Stimulated activated CD4-positive, alpha-beta T cell treated with anti-CD3 and anti-CD28 coated beads, Interleukin-2, amount 100 ng/mL, for 4 hours (primary cell): ENCODE results near the gene DEDD2.
A peak's percentile ranks its signal among the peaks of the same experiment; 100 is the strongest.

Source experiments
- DNase-seq: peaks from one replicate; pipeline ENCODE4 v3.0.0-alpha.2; 2020; ENCODE audit warnings: low read depth

The DEDD2 gene

GRCh38 chr19:42198676-42199439, 18.6 kb downstream of the DEDD2 start:
- DNase-seq = peak; percentile 39

DNA sequence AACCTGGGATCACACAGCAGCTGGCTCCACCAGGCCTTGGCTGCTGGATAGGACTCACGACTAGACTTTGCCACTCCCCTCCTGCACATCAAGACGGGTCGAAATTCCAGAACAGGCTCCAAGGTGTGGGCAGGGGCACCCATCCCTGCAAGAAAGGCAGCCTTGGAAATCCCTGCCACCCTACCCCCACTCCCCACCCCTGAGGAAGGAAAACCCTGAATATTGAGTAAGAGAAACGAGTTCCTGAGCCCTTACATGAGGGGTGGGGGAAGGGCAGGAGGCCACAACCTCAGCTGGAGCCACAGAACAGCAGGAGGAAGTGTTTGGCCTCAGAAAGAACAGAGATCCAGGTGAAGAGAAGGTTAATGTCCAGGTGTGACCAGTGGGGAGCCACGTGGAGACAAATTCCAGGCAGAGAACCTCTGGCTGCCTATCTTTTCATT, 20.1 kb downstream of the DEDD2 start:
- DNase-seq = no peak

DNA sequence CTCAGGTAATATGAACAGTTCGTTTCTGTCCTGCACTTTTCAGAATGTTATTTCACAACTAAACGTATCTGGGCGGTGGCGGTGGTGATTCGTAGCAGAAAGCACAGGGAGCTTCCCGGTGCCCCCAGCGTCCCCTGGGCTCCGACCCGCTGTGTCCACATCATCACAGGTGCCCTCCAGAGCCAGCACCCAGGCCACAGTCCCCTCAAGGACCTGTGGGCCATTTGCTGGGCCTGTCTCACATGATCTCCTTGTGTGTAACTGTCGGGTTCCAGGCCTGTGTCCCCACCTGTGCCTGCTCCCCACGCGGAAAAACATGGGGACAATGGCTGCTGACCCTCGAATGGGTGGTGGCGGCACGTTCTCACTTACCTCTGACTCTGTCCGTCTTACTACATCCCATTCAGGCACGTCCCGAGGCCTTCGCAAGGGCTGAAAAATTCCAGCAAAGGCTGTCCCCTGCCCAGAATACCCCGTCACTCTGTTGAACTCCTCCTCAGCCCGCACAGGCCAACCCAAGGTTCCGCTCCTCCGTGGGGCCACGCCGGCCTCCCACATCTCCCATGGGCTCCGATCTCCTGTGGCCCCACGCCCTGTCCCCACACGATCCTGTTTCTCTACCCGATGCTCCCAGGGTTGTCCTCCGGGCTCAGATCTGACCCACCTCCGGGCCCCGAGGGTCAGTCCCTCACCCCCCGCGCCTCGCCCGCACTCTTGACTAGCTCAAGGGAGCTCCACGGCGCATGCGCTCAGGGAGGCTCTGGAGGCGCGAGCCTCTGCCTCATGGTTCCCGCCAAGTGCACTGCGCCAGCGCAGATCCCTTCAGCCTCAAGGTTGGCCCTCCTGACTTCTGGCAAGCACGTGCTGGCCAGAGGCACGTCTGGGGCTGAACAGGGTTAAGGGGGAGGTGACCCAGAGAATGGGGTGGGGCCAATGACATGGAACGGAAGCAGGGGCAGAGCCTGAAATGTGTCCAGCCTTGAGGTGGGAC, 21.2 kb downstream of the DEDD2 start:
- no peak for DNase-seq

DNA sequence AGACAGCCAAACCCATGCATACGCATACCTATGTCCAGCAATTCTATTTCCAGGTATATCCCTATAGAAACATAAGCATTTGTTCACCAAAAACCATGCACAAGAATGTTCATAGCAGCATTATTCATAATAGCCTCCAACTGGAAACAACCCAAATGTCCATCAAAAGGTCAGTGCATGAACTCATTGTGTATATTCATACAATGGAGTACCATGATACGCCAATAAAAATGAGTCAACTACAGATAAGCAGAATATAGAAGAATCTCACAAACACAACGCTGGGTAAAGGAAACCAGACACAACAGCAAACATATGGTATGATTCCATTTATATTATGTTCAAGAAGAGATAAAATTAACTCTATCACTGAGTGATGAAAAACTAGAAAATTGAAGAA, 23.8 kb downstream of the DEDD2 start:
- DNase-seq = no peak

DNA sequence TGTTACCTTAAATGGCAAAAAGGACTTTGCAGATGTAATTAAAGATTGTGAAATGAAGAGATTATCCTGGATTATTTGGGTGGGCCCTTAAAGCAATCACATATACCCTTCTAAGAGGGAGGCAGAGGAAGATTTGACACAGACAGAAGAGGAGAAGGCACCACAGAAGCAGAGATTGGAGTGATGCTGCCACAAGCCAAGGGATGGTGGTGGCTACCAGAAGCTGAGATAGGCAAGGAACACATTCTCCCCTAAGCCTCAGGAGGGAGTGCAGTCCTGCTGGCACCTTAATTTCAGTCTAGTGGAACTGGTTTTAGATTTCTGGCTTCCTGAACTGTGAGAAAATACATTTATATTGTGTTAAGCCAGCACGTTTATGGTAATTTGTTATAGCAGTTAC, 24.2 kb downstream of the DEDD2 start:
- DNase-seq = no peak

DNA sequence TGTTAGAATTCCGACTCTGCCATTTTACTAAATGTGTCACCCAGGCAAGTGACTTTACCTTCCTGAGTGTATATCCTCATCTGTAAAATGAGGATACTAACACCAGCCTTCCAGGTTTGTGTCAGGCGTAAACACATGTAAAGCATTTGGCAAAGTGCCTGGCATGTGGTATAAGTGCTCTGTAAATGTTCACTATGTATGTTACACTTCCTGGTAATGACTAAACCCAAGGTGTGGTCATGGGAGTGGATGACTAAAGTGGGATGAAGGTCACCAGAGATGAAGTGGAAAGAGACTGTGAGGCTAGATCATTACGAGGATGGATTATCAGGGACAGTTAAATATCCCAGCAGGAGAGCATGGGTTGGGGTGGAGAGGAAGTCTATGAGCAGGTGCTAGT, 25.6 kb downstream of the DEDD2 start:
- no peak for DNase-seq

GRCh38 chr19:42191330-42191729, 26.1 kb downstream of the DEDD2 start:
- DNase-seq = no peak

DNA sequence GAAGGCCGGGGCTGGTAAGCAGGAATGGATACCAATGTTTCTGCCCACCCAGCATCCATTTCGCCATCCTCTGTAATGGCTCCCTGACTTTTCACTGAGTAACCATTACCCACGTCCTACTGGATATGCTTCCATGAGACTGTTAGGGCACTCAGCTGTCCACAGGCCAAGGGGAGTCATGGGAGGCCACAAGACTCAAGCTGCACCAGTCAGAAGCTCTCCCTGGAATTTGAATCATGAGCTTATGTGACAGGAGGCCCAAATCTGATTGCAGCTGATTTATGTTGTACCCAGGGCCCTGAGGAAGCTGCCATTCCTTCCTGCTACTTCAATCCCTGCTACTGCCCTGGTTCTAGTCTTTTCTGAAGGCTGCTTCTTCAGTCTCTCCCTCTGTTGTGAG, 28.3 kb downstream of the DEDD2 start:
- no peak for DNase-seq

DNA sequence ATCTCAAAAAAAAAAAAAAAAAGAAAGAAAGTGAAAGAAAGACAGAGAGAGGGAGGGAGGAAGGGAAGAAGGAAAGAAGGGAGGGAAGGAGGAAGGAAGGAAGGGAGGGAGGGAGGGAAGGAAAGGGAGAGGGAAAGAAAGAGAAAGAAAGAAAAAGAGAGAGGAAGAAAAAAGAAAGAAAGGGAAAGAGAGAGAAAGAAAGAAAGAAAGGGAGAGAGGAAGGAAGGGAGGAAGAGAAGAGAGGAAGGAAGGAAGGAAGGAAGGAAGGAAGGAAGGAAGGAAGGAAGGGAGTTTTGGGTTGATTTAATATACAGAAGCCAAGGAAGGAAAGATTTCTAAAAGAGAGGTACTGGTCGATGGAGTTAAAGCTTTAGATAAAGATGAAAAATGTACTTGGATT, 28.8 kb downstream of the DEDD2 start:
- no peak for DNase-seq

DNA sequence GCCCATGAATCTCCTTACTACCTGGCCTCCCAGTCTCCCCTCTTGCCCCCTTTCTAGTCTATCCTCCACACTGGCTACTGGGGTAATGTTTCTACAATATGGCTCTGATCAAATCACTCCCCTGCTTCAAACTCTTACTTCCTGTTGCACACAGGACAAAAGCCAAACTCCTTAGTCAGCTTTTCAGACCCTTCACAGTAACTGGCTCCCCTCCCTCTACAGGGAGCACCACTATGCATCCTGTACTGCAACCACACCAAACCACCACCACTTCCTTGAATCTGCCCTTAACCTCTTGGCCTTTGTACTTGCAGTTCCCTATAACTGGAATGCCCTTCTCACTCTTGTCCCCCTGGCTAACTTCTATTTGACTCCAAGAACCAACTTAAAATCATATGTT, 32.2 kb downstream of the DEDD2 start:
- no peak for DNase-seq

DNA sequence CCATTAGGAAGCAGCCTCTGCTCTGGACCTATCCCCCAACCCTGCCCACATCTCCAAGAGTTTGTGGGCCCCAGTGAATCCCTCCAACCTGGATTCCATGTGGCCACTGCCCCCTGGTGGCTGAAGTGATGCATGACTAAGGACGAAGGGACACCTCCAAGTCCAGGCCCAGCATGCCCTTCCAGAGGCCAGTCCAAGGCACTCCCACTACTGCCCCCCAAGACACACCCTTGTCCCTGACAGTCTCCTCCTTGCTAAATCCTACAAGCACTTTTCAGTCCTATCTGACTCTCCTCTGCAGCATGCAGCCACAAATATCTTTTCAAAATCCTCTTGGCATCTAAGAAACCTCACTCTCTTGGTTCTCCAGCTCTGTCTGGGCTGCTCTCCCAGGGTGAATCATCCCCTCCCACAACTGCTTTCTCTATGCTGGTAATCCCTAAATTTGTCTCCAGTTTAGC, 33.0 kb downstream of the DEDD2 start:
- DNase-seq = peak; percentile 57

- DNase-seq = no peak
Observed at GRCh38 chr19:42178791-42179674, 38.4 kb downstream of the DEDD2 start.

DNA sequence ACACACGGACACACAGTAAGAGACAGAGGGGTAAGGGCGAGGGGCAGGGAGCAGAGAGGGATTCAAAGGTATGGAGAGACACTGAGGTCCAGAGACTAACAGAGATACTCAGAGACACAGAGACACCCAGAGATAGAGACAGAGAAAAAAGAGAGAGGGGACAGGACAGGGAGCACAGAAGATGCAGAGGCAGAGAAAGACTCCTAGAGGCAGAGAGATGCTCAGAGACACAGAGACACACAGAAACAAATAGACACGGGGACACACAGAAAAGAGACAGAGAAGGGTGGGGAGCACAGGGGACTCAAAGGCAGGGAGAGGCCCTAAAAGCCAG, 39.8 kb downstream of the DEDD2 start:
- no peak for DNase-seq

DNA sequence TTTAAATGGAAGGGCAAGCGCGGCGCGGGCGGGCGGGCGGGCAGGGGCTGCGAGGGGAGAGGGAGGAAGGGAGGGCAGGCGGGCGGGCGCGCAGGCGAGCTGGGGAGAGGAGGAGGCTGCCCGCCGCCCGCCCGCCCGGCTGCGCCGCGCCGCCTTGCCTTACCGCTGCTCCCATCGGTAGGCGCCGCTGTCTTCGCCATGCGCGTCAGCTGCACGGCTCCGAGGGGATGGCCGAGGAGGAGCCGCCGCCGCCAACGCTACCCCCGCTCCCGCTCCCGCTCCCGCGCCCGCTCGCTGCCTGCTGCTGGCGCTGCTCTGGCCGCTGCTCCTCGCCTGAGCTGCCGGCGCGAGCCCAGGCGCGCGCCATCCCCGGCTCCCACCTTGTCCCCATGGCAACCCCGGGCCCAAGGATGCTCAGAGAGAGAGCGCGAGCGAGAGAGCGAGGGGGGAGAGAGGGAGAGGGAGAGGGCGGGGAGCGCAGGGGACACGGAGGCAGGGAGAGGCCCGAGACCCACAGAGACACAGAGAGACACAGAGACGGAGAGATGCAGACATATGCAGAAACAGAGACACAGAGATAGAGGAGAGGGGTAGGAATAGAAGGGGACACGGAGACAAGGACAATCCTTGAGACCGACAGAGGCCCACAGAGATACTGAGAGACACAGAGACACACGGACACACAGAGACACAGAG, 40.3 kb downstream of the DEDD2 start:
- DNase-seq = peak; percentile 67

- DNase-seq = no peak
Observed at GRCh38 chr19:42176649-42176989, 40.9 kb downstream of the DEDD2 start.

DNA sequence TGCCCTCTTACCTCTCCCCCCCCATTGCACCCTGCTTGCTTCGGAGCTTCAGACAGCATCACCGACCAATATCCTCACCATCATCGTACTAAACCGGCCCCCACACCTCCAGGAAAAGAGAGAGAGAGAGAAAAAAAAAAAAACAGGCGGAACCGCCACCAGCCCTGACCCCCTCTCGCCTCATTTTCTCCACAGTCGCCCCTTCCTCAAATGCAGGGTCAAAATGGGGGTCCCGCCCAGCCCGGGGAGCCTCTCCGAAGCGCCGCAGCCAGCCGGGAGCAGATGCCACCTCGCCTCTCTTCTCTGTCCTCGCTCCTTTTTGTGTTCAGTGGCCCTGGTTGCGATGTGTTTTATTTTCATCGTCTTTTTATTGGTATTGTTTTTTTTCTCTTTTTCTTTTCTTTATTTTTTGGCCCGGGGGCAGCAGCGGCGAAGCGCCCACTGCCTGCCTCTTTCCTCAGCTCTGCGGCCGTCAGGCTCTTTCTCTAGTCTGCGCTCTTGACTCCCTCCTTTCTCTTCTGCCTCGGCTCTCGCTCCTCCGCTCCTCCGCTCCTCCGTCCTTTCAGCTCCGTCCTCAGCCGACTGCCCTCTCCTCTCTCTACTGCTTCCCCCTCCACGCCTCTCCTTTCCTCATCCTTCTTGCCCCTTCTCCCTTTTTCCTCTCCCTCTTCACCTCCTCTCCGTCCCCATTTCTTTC, 41.4 kb downstream of the DEDD2 start:
- DNase-seq = no peak

- DNase-seq = no peak
Observed at GRCh38 chr19:42174958-42175734, 42.3 kb downstream of the DEDD2 start.

DNA sequence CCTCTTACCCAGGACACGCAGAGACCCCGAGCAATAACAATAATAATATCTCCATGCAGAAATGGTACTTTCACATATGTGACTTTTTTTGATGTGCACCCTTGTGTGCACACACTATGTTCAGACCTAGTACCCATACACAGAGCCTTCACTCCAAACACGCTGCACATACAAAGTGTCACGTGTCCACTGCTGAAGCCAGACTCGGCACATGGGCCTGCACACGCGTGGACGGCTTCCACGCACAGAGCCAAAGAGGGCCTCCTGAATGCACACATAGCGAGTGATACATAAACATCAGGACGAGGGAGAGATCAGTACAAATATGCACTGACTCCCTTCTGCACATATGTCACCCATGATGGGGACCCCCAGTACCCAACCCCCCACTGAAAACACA, 43.3 kb downstream of the DEDD2 start:
- DNase-seq = no peak

- no peak for DNase-seq
Observed at GRCh38 chr19:42173695-42174094, 43.8 kb downstream of the DEDD2 start.

- DNase-seq = no peak
Observed at GRCh38 chr19:42172261-42172660, 45.2 kb downstream of the DEDD2 start.
